Cardiac muscle cell (in vitro differentiated cells and primary cell): ENCODE measurements around the gene SLC9B2. TPM values are rescaled to one million over a fixed set of nuclear protein-coding genes. Genes with fewer than 3 reads are reported as not detected.
A peak's percentile ranks its signal among the peaks of the same experiment; 100 is the strongest.

Source experiments
- DNase-seq, 2 donors: peaks; one replicate each; pipeline versions ENCODE4 v3.0.0 to v3.0.0-alpha.2; 2010 to 2017; ENCODE audit warnings: low read depth in 1 of 2, low spot score in 1 of 2
- H3K27ac ChIP-seq: fragments of 200-600 bp; sonication (generic); 2 replicates; pipeline ENCODE4 v1.5.1; 2016
- H3K27me3 ChIP-seq: fragments of 200-600 bp; sonication (generic); 2 replicates; pipeline ENCODE4 v1.6.0; 2016; ENCODE audit warnings: control low read depth
- H3K36me3 ChIP-seq: fragments of 200-600 bp; sonication (generic); 2 replicates; pipeline ENCODE4 v1.5.1; 2016; ENCODE audit warnings: control low read depth
- H3K4me1 ChIP-seq: fragments of 200-600 bp; sonication (generic); 2 replicates; pipeline ENCODE4 v1.8.1; 2017; ENCODE audit warnings: low read depth, mild to moderate bottlenecking, mixed run types
- H3K4me3 ChIP-seq: fragments of 200-600 bp; sonication (generic); 2 replicates; pipeline ENCODE4 v1.5.1; 2016; ENCODE audit warnings: mild to moderate bottlenecking
- H3K9me3 ChIP-seq: fragments of 200-600 bp; sonication (generic); 2 replicates; pipeline ENCODE4 v1.5.1; 2017; ENCODE audit warnings: low read depth, mild to moderate bottlenecking, control low read depth
- CTCF ChIP-seq: IDR thresholded peaks from 2 replicates; pipeline ENCODE4 v1.5.1; 2012; ENCODE audit warnings: low read depth, mild to moderate bottlenecking, low read length
- polyA plus RNA-seq: library from polyadenylated mRNA; unstranded; fragments of >200 nt; fragmentation: Nextera tagmentation; extraction: Ambion mirVana; gene quantifications from 2 replicates; pipeline ENCODE4 v1.2.1, GENCODE V29; 2016
- total RNA-seq: library from RNA; depleted of rRNA; stranded (reverse); fragments of >200 nt; gene quantifications from 2 replicates; pipeline ENCODE4 v1.2.3, GENCODE V29; 2016

SLC9B2 gene
- total and polyA plus RNA-seq, 2 experiments from 2014 or later: 14.5 to 19.1 TPM

- no peak for DNase-seq
- no peak for TF ChIP-seq CTCF
- no peak overlapping the region for H3K4me3 ChIP-seq
- no peaks in the 10 kb centered on the region for H3K9me3 ChIP-seq
- H3K27ac ChIP-seq: no peak overlapping the region
- H3K36me3 ChIP-seq: no peaks in the 10 kb centered on the region
- peaks cover 8% of the 10 kb centered on the region for H3K4me1 ChIP-seq
- H3K27me3 ChIP-seq: no peaks in the 10 kb centered on the region
These were observed 47.3 kb downstream of the SLC9B2 start for GRCh38 chr4:103029300-103029699.

- no peaks in the 10 kb centered on the region for H3K27me3 ChIP-seq
- H3K9me3 ChIP-seq: no peaks in the 10 kb centered on the region
- TF ChIP-seq CTCF: no peak
- DNase-seq: no peak
- H3K4me1 ChIP-seq: peaks cover 8% of the 10 kb centered on the region
- no peaks in the 10 kb centered on the region for H3K36me3 ChIP-seq
- H3K27ac ChIP-seq: no peak overlapping the region
- no peak overlapping the region for H3K4me3 ChIP-seq
These were observed 49.7 kb downstream of the SLC9B2 start for GRCh38 chr4:103026868-103027267.

- Histone ChIP-seq H3K4me1 (peaks cover 8% of the 10 kb centered on the region), H3K27ac (no peak overlapping the region), H3K27me3 (no peaks in the 10 kb centered on the region), H3K4me3 (no peak overlapping the region), H3K9me3 (no peaks in the 10 kb centered on the region), H3K36me3 (no peaks in the 10 kb centered on the region)
- no peak for DNase-seq
- no peak for TF ChIP-seq CTCF
These were observed 51.6 kb downstream of the SLC9B2 start for GRCh38 chr4:103024996-103025395.

- no peak for TF ChIP-seq CTCF
- Histone ChIP-seq H3K9me3 (no peaks in the 10 kb centered on the region), H3K27ac (no peak overlapping the region), H3K36me3 (no peaks in the 10 kb centered on the region), H3K27me3 (no peaks in the 10 kb centered on the region), H3K4me3 (no peak overlapping the region), H3K4me1 (peaks cover 8% of the 10 kb centered on the region)
- no peak for DNase-seq
These were observed 55.4 kb downstream of the SLC9B2 start for GRCh38 chr4:103021120-103021519.

DNA sequence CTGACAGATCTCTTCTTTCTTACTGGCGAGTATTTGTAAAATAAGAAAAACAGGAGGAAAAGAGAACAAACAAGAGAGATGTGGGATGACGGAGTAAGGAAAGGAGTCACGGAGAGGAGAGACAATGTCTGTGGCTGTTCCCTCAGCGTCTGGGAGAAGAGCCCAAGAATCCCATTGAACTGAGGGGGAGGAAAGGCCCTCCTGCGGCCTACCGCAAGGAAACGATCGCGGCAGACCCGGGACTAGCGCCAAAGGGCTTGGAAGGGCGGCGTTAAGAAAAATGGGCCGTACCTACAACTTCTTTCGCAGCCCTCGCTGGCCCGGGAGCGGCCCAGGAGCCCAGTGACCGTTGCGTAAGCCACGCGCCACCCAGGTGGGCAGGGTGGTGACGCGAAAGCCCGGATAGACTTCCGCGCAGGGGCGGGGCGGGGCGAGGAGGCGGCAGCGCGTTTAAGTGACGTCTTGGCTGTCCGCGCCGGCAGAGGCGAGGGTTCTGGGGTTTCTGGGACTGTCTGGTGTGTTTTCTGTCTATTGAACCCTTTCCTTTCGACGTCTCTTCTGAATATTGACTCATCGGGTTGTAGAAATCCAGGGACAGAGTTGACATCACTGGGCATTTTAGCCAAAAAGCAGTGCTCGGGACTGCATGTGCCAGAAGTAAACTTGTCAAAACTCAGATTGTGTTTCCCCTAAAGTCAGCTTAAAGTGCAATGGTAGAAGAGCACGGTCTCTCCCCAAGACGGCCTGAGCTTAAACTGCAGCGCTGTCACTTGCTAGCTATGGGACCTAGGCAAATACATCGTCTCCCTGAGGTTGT, 57.0 kb downstream of the SLC9B2 start, which contains the start of gene SLC9B1:
Gene SLC9B1, minus strand, starts transcription at position 398 of the 817 bp plus-strand sequence. CDS start 27,994 bp downstream, outside the sequence.
- peak within 1 kb of the TSS; percentile 71 for H3K27ac ChIP-seq
- no peaks in the 10 kb centered on the region for H3K36me3 ChIP-seq
- no peak for TF ChIP-seq CTCF
- H3K4me3 ChIP-seq: peak within 1 kb of the TSS; percentile 26
- no peaks in the 10 kb centered on the region for H3K4me1 ChIP-seq
- DNase-seq: peak; percentile 80 to 100
- no peaks in the 10 kb centered on the region for H3K27me3 ChIP-seq
- no peaks in the 10 kb centered on the region for H3K9me3 ChIP-seq
